Epithelial cell of proximal tubule (primary cell): ENCODE results near the gene EIPR1. TPM values are rescaled to one million over a fixed set of nuclear protein-coding genes. Genes with fewer than 3 reads are reported as not detected.

Experiments used
- DNase-seq: peaks from one replicate; pipeline ENCODE4 v3.0.0-alpha.2; 2011; ENCODE audit warnings: low read depth
- H3K4me3 ChIP-seq: 2 replicates; pipeline ENCODE4 v1.5.1; 2011; ENCODE audit warnings: low read depth, mild to moderate bottlenecking, low read length
- CTCF ChIP-seq: conservative IDR thresholded peaks from 2 replicates; pipeline ENCODE4 v1.5.1; 2012; ENCODE audit warnings: low read depth, mild to moderate bottlenecking, low read length
- total RNA-seq: library from RNA; depleted of rRNA; stranded (reverse); fragments of >200 nt; gene quantifications from 2 replicates; pipeline ENCODE4 v1.2.3, GENCODE V29; 2015

The EIPR1 gene
- total RNA-seq, result 43.9 and 68.4 TPM in 2 replicates

GRCh38 chr2:3377612-3378432 lies at the start of gene EIPR1:
TSS of gene EIPR1 (minus strand) at chr2:3377818. CDS start at chr2:3377689, 129 bp downstream.
- no peak for TF ChIP-seq CTCF
- peak within 1 kb of the TSS; percentile 96 for H3K4me3 ChIP-seq
- peak; percentile 84 for DNase-seq

GRCh38 chr2:3427272-3427671 lies 49.7 kb upstream of the EIPR1 start:
- TF ChIP-seq CTCF, result no peak
- no peak overlapping the region for H3K4me3 ChIP-seq
- DNase-seq, result no peak

- no peak overlapping the region for H3K4me3 ChIP-seq
- TF ChIP-seq CTCF, result no peak
- no peak for DNase-seq
Observed at GRCh38 chr2:3426615-3427014, 49.0 kb upstream of the EIPR1 start.

GRCh38 chr2:3424171-3424795 lies 46.7 kb upstream of the EIPR1 start:
- TF ChIP-seq CTCF, result no peak
- DNase-seq, result no peak

GRCh38 chr2:3423492-3424170 lies 46.0 kb upstream of the EIPR1 start:
- no peak for DNase-seq
- H3K4me3 ChIP-seq, result no peak overlapping the region
- peak; percentile 99 for TF ChIP-seq CTCF

More at GRCh38 chr2:3424171-3424795, 46.7 kb upstream of the EIPR1 start:
- no peak overlapping the region for H3K4me3 ChIP-seq

- no peak for TF ChIP-seq CTCF
- no peak for DNase-seq
- H3K4me3 ChIP-seq, result no peak overlapping the region
Observed at GRCh38 chr2:3422161-3422779, 44.7 kb upstream of the EIPR1 start.
